Measurements from ENCODE around the gene TEAD2.

Gene TEAD2

DNA sequence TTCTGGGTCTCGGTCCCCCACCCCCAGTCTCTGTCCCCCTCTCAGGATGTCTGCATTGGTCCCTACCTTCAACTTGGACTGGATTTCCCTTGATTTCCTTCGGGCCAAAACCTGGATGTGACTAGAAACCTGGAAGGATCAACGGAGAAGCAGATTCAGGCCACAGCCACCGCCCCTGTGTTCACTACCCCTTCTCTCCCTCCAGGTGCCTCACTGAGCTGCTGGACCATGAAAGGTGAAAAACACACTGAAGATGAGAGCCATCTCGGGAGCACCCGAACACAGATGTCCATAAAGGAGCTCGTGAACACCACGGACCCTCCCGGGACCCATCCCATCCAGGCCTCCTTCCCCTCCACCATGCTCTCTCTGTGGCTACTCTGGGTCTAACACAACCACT lies 5.0 kb downstream of the TEAD2 start:
- in situ Hi-C loops (cut with MboI; ENCODE audit: low pct_unique_long_range_greater_than_20kb, low sequenced_read_pairs), result no loop called here
- no peak for DNase-seq

DNA sequence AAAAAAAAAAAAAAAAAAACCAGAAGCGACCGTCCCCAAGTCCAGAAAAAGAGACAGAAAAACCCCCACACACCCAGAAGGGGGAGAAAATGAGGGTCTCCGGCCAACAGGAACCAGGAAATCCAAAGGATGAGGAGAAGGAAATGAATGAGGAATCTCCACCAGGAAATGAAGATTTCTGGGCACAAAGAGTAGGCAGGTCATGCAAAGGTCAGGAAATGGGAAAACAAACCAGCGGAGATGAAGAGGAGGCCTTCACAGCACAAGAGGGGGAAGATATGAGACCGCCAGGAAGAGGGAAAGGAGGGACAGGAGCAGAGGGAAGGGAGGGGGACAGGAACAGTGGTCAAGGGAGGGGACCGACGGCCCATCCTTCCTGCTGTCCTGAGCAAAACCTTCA lies 5.8 kb downstream of the TEAD2 start:
- no peak for DNase-seq

DNA sequence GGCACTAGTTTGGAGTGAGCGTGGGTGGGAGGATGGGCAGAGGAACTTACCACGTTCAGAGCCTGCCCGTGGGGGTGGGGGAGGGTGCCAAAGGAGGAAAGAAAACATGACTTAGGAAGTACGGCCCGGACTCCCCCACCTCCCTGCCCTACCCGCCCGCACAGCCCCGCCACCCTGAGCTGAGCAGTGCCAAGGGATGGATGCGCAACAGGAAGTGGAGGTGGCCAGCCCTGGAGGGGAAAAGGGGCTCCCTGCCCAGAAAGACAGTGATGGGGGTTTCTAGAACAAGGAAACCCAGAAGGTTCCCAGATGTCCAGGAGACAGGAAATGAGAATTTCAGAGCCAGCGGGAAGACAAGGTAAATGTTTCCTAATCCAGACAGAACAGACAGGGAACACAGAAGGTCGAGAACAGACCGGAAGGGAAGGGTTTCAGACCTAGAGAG lies 6.3 kb downstream of the TEAD2 start:
- in situ Hi-C loops (cut with MboI; ENCODE audit: low pct_unique_long_range_greater_than_20kb, low sequenced_read_pairs), result no loop called here
- no peak for DNase-seq

More for the DNA sequence above, 5.8 kb downstream of the TEAD2 start:
- in situ Hi-C loops (cut with MboI; ENCODE audit: low pct_unique_long_range_greater_than_20kb, low sequenced_read_pairs), result no loop called here

- in situ Hi-C loops (cut with MboI; ENCODE audit: low pct_unique_long_range_greater_than_20kb, low sequenced_read_pairs), result no loop called here
- no peak for DNase-seq
Observed at GRCh38 chr19:49349567-49349966, 12.6 kb downstream of the TEAD2 start.

- no peak for DNase-seq
- in situ Hi-C loops (cut with MboI; ENCODE audit: low pct_unique_long_range_greater_than_20kb, low sequenced_read_pairs), result no loop called here
Observed at GRCh38 chr19:49348305-49349189, 13.7 kb downstream of the TEAD2 start.

DNA sequence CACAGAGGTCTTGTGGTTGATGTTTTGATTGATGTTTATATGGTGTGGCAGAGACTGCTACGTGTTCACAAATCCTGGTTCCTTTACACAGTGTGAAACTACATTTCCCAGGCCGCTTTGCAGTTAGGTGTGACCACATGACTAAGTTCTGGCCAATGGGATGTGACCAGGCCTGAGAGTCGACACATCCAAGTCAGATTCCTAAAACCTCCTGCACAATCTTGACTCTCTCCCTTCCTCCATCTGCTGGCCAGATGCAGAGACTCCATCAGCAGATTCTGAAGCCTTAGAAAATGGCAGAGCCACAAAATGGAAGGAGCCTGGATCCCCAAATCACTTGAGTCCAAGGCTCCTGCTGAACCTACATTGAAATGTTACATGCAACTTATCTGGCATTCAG lies 14.4 kb downstream of the TEAD2 start:
- DNase-seq, result no peak
- in situ Hi-C loops (cut with MboI; ENCODE audit: low pct_unique_long_range_greater_than_20kb, low sequenced_read_pairs), result no loop called here

GRCh38 chr19:49347191-49347590 lies 15.0 kb downstream of the TEAD2 start:
- no peak for DNase-seq
- in situ Hi-C loops (cut with MboI; ENCODE audit: low pct_unique_long_range_greater_than_20kb, low sequenced_read_pairs), result no loop called here

- DNase-seq, result no peak
- in situ Hi-C loops (cut with MboI; ENCODE audit: low pct_unique_long_range_greater_than_20kb, low sequenced_read_pairs), result no loop called here
Observed at GRCh38 chr19:49344505-49345423, 17.5 kb downstream of the TEAD2 start.

DNA sequence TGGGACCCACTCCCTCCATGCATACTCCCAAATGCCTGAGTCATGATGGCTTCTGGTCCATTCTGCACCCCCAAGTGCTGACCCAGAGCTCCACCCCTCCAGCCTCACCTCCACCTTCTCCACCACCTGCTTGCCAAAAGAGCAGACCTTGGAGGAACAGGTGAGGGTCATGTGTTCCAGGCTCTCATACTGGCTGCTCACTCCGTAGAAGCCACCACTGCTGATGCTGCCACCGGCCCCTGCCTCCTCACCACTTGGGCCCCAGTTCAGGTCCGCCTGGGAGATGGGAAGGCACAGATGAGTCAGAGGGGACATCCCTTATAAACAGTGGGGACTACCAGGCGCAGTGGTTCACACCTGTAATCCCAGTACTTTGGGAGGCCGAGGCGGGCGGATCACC lies 19.1 kb downstream of the TEAD2 start:
- no peak for DNase-seq
- in situ Hi-C loops (cut with MboI; ENCODE audit: low pct_unique_long_range_greater_than_20kb, low sequenced_read_pairs), result no loop called here

DNA sequence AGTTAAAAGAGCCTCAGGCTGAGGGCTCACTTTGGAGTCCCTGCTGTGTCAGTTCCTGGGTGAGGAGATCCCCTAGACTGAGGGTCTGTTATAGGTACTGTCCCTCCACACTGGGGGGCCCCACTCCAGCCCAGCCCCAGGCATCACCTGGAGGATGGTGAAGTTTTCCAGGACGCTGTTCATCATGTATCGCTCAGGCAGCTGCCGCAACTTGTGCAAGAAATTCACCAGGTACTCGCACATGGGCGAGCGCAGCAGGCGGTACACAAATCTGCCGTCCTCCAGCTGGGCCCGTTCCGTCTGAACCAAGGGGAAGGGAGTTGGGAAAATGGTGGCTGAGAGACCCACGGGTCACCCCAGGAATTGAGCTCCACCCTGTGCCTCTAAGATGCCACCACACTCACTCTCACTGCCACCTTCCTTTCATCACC lies 19.9 kb downstream of the TEAD2 start:
- in situ Hi-C loops (cut with MboI; ENCODE audit: low pct_unique_long_range_greater_than_20kb, low sequenced_read_pairs), result no loop called here
- no peak for DNase-seq

- no peak for DNase-seq
- in situ Hi-C loops (cut with MboI; ENCODE audit: low pct_unique_long_range_greater_than_20kb, low sequenced_read_pairs), result no loop called here
Observed at GRCh38 chr19:49340865-49341718, 21.1 kb downstream of the TEAD2 start.

DNA sequence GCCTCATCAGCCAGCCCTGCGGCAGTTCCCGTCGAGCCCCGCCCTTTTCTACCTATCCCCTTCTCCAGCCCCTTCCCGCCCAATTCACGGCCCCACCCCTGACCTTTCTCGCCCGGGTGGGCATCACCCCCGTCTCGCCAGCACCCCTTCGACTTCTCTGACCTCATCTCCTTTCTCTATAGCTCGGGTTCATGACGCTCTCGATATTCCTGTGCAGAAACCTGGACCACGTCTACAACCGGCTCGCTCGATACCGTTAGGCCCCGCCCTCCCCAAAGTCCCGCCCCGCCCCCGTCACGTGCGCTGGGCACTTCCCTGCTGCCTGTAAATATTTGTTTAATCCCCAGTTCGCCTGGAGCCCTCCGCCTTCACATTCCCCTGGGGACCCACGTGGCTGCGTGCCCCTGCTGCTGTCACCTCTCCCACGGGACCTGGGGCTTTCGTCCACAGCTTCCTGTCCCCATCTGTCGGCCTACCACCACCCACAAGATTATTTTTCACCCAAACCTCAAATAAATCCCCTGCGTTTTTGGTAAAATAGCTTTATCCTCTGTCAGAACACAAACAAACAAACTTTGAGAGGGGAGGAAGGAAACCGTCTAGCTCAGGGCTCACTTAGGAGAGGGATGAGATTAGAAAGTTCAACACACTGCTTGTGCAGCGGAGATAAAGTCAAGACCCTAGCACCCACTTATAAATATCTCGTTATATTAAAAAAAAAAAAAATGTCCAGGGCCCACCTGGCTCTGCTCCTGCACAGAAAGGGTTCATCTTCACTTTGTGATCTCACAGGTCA lies 21.9 kb downstream of the TEAD2 start:
- no peak for DNase-seq
- in situ Hi-C loops (cut with MboI; ENCODE audit: low pct_unique_long_range_greater_than_20kb, low sequenced_read_pairs), result no loop called here

GRCh38 chr19:49339301-49340068 lies 22.7 kb downstream of the TEAD2 start:
- no peak for DNase-seq
- in situ Hi-C loops (cut with MboI; ENCODE audit: low pct_unique_long_range_greater_than_20kb, low sequenced_read_pairs), result no loop called here

DNA sequence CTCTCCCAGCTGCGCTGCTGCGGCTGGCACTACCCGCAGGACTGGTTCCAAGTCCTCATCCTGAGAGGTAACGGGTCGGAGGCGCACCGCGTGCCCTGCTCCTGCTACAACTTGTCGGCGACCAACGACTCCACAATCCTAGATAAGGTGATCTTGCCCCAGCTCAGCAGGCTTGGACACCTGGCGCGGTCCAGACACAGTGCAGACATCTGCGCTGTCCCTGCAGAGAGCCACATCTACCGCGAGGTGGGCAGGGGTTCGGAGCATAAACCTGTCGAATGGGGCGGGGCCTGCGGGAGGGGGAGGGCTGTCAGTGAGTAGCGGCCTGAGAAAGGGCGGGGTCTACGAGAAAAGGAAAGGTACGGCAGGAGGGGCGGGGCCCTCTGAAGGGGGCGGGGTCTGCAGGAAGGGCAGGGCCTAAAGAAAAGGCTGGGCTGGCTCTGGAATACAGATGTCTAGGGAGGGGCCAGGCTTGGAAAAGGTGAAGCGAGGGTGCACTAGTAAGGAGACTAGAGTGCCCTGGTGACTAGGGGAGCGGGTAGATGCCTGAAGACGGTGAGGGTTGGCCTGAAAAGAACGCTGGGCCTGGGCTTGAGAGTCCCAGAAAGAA lies 23.4 kb downstream of the TEAD2 start:
- in situ Hi-C loops (cut with MboI; ENCODE audit: low pct_unique_long_range_greater_than_20kb, low sequenced_read_pairs), result no loop called here

GRCh38 chr19:49338023-49338677 lies 24.1 kb downstream of the TEAD2 start:
- in situ Hi-C loops (cut with MboI; ENCODE audit: low pct_unique_long_range_greater_than_20kb, low sequenced_read_pairs), result no loop called here
- no peak for DNase-seq

More for the DNA sequence above, 23.4 kb downstream of the TEAD2 start:
- DNase-seq, result no peak

DNA sequence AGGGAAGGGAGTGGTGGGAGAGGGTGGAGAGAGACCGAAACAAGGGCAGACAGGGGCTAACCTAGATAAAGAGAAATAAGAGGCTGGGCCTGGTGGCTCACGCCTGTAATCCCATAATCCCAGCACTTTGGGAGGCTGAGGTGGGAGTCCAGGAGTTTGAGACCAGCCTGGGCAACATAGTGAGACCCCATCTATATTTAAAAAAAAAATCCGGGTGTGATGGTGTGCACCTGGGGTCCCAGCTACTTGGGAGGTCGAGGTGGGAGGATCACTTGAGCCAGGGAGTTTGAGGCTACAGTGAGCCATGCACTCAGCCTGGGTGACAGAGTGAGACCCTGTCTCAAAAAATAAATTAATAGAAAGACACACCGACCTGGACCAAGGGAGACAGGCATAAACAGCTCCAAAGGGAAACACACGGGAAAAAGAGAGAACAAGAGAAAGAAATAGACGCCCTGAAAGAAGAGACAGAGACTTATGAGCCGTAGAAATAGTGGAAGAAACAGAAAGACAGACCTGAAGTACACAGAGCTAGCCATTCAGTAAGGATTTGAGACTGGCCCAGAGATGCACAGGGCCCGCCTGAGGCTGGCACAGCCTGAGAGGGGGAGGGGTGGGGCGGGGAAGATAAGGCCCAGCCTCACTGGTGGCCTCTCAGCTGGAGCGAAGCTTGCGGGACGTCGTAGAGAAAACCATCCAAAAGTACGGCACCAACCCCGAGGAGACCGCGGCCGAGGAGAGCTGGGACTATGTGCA lies 24.8 kb downstream of the TEAD2 start:
- in situ Hi-C loops (cut with MboI; ENCODE audit: low pct_unique_long_range_greater_than_20kb, low sequenced_read_pairs), result no loop called here
- no peak for DNase-seq
